ENCODE measurements around the gene TTC39B.

Gene TTC39B

GRCh38 chr9:15115702-15116101, 191.3 kb downstream of the TTC39B start:
- no peak for DNase-seq

GRCh38 chr9:15115041-15115440, 192.0 kb downstream of the TTC39B start:
- no peak for DNase-seq

Data from AML-193 (cell line).